HG02884 (cell line): ENCODE data around the gene ZDHHC24.
"Not testable (repeated sequence)": the region's sequence is repeated elsewhere in the genome, so short reads cannot be mapped to it uniquely, and the experiment has no call there.

Experiments
- ATAC-seq: cut with Tn5 transposase; IDR thresholded peaks from one replicate; pipeline ENCODE4 v1.9.1; 2021; ENCODE audit warnings: mild to moderate bottlenecking, moderate library complexity; ENCODE audit not compliant: unreplicated experiment

Gene ZDHHC24

DNA sequence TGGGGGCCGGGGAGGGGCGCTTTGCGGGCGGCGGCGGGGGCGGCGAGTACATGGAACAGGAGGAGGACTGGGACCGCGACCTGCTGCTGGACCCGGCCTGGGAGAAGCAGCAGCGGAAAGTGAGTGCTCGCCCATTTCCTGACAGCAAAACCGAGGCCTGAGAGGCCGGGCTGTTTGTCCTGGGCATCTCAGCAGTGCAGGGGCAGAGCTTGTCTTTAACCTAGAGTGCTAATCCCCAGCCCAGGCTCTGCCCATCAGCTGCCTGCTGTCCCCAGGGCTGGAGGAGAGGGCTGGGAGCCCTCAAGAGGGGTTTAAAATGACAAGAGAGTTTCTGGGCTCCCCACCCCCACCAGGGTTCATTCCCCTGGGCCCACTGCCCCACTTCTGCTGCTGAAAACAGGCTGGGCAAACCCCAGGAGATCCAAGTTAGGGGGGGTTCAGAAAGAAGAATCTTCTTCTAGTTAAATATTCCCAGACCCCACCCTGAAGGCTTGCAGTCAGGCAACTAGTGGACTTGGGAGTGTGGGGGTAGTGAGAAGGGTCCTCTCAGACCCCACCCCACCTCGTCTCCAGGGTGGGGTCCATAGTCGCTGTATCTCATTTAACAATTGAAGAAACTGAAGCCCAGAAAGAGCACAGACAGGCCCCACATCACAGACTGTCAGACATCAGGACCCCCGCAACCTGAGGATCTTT, 1.3 kb upstream of the ZDHHC24 start:
- no peak for ATAC-seq

- no peak for ATAC-seq
These were observed 619 bp upstream of the ZDHHC24 start, which contains the start of gene ACTN3 for GRCh38 chr11:66546368-66546965. Gene ACTN3 (plus strand): TSS chr11:66546903. CDS start chr11:66546938, 35 bp downstream.

GRCh38 chr11:66544952-66545351, 896 bp downstream of the ZDHHC24 start:
- ATAC-seq: not testable (repeated sequence)

DNA sequence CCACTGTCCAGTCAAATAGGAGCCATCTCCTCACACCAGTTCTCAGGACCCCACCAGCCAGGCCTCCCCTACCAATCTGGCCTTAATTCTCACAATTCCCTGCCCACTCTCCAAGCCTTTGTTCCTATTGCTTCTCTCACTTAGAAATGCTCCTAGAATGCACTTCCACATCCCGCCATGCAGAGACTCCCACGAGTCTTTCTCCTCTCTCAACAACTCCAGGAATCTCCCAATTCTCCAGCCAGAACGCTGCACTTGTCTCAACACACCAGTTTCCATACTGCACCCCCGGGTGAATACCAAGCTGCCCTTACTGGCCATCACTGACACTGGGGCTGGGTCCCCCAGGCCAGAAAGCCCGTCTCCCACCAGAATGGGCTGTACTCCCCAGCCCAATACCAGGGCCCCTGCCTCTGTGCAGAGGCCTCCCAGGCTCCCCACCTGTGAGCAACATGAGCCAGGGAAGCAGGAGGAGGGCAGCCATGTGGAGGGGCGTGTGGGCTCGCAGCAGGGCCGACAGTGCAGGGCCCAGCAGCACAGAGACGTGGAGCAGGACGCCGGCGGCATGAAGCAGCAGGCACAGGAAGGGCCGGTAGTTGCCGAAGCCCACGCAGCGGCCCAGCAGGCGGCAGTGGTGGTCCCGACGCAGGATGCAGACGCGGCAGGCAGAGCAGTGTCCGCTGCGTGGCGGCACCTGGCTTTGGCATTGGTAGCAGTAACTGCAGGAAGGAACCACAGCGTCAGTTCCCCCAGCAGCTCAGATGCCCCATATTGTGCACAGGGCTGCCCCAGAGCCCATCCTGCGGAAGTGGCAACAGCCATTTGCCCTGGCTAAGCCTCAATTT, 2.4 kb downstream of the ZDHHC24 start:
- ATAC-seq: no peak

- ATAC-seq: no peak
These were observed 3.5 kb downstream of the ZDHHC24 start for GRCh38 chr11:66542362-66542761.

- no peak for ATAC-seq
These were observed 4.0 kb downstream of the ZDHHC24 start for GRCh38 chr11:66541892-66542291.

- not testable (repeated sequence) for ATAC-seq
These were observed 5.2 kb downstream of the ZDHHC24 start for GRCh38 chr11:66540598-66540997.

DNA sequence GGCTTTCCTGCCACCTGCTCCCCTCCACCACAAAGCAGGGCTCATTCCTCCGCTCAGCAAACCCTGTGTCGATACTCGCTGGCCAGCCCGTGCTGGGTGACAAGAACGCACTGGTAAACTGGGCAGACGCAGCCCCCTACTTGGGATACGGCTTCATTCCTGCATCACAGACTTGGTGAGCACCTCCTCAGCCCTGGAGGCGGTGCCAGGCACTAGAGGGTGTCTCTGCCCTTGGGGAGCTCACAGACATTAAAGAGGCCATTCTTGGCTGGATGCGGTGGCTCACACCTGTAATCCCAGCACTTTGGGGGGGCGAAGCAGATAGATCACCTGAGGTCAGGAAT, 6.0 kb downstream of the ZDHHC24 start:
- ATAC-seq: no peak

DNA sequence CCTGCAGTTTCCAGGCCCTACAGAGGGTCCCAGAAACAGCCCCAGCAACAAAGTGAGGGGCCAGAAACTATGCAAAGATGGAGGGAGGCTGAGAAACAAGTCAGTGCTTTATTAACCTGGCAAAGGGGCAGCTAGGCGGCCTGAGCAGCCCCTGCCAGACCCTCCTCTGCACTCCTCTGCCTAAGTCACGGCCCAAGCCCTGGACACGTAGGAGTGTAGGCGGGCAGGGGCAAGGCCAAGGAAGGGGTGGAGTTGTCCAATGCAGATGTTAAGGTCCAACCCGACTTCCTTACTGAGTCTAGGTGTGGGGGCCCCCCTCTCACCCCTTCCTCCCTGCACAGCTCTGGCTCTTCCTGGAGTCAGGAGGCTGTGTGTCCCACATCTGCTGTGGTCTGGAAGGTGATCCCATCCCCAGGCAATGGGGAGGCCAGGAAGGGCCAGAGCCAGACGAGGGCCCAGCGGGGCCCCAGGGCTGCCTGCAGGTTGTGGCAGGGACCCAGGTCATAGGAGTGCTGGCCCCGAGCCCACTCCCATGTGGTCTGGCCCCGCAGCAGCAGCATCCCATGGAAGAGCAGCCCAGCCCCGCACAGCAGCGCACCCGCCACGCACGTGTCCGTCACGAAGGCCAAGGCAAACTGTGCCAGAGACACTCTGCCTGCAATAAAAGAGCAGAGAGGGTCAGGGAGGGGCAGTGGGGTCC, 6.5 kb downstream of the ZDHHC24 start:
- ATAC-seq: no peak

GRCh38 chr11:66532784-66533183, 13.1 kb downstream of the ZDHHC24 start:
- no peak for ATAC-seq

DNA sequence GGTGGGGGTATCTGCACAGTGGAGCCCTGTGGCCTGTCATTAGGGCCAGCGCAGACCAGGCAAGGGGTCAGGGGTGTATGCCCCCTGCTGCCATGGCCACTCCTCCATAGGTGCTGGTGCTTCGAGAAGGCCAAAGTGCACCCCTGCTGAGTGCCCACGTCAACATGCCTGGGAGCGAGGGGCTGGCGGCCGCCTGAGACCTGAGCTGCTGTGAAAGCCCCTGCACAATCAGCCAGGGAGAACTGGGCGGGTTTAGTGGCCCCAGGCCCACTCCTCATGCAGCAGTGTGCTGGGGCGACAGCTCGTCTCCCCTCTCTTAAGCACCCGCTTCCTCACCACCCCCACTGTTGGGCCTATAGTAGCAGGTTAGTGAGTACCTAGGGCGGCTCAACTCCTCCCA, 14.0 kb downstream of the ZDHHC24 start:
- ATAC-seq: no peak

GRCh38 chr11:66530927-66531709, 14.7 kb downstream of the ZDHHC24 start:
- no peak for ATAC-seq

GRCh38 chr11:66529655-66530054, 16.2 kb downstream of the ZDHHC24 start:
- no peak for ATAC-seq

DNA sequence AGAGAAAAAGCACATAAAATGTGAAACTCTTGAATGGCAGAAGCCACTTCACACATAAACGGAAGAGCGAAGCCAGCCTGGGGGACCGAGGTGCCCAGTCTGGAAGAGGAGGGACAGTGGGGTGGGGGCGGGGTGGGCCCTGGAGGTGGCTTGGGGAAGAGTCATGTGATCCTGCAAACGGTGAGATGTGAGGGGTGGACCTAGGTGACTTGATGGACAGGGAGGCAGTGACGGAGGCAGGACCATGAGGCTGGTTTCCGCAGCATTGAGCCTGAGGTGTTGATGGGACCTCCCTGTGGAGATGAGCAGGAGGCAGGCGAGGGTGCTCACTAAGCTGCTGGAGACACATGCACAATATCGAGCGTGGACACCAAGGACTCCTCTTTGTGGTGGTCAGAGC, 16.8 kb downstream of the ZDHHC24 start:
- no peak for ATAC-seq

DNA sequence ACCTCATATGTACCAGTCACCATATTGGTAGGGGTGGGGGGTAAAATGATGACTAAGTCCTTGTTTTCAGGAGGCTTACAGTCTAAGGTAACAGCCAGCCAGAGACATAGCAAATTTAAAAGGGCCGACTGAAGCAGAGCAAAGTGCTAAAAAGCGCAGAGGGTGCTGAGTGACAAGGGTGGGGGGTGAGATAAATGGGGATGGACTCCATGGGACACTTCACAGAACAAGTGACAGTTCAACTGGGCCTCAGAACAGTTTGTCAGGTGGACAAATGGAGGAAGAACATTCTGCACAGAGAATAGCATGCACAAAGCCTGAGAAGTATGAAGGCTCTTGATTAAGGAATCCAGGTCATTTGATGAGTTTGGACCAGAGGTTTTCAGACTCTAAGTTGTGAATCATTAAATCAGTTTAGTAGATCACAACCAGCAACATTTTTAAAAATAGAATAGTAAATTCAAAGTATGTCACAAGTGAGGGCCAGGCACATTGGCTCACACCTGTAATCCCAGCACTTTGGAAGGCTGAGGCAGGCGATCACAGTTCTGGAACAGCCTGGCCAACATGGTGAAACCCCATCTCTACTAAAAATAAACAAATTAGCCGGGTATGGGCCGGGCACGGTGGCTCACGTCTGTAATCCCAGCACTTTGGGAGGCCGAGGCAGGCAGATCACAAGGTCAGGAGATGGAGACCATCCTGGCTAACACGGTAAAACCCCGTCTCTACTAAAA, 21.4 kb downstream of the ZDHHC24 start:
- ATAC-seq: no peak

DNA sequence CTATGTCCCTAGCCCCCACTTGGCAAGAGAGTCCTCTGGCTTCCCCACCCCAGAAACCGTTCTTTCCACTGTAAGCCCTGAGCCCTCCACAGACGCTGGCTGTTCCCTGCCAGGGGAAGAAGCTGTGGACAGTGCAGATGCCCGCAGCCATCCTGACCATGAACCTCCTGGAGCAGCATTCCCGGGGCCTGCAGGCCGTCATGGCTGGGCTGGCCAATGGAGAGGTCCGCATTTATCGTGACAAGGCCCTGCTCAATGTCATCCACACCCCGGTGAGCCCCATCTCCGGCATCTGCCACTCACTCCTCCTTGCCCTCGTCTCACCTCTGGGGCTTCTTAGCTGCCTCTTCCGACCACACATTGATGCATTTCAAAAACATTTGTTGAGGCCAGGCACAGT, 22.2 kb downstream of the ZDHHC24 start:
- ATAC-seq: no peak

- ATAC-seq: no peak
These were observed 34.9 kb downstream of the ZDHHC24 start for GRCh38 chr11:66510990-66511339.

GRCh38 chr11:66510271-66510989, 35.4 kb downstream of the ZDHHC24 start, which contains the start of gene BBS1:
Gene BBS1 (plus strand): TSS chr11:66510635. CDS start chr11:66510660, 25 bp downstream.
- ATAC-seq: peak; percentile 65

DNA sequence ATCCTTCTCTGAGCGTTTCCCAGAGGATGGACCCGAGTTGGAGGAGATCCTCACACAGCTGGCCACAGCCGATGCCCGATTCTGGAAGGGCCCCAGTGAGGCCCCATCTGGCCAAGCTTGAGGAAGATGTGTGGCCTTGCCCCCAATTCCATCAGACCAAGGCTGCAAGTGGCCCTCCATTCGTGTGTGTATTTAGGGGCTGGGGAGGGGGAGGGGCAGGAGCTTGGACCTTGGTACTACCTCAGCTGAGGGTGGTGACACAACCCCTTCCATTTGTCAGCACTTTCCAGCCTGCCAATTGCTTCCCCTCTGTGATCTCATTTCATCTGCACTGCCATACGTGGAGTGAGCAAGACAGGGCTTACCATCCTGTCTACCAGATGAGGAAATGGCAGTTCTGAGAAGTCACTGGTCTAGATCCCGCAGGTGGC, 36.7 kb downstream of the ZDHHC24 start:
- no peak for ATAC-seq
